EH (cell line): ENCODE measurements around the gene MYCBP2.
"Not testable (repeated sequence)": the region's sequence is repeated elsewhere in the genome, so short reads cannot be mapped to it uniquely, and the experiment has no call there.

Experiments used
- DNase-seq: peaks from one replicate; pipeline ENCODE4 v3.0.0-alpha.2; 2015; ENCODE audit warnings: low read depth

Gene MYCBP2

DNA sequence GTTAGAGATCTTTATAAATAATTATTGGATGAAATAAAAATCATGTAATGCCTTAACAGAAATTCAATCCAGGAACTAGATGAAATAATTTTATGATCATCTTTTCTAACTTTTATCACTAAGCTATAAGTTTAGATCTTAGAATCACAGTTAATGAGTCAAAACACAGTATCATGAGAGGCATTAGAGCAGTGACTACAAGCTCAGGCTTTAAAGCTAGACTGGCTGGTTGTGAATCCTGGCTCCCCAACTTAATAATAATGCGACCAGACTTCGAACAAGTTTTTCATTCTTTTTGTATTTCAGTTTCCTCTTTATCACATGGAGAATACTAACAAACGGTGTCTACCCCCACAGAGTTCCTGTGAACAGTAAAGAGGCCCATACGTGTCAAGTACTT lies 108.6 kb downstream of the MYCBP2 start:
- no peak for DNase-seq

DNA sequence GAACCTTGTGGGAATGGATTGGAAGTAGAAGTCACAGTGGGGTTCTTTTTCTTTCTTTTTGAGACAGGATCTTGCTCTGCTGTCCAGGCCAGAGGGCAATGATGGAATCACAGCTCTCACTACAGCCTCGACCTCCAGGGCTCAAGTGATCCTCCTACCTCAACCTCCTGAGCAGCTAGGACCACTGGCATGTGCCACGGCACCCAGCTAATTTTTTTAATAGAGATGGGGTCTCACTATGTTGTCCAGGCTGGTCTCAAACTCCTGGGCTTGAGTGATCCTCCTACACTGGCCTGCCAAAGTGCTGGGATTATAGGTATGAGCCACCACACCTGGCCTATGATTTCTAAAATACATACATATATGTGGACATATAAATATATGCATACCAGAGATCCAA lies 111.4 kb downstream of the MYCBP2 start:
- DNase-seq = no peak

- DNase-seq = peak; percentile 12
Measured at GRCh38 chr13:77213644-77214043, 113.2 kb downstream of the MYCBP2 start.

GRCh38 chr13:77207943-77208342 lies 119.0 kb downstream of the MYCBP2 start:
- DNase-seq = peak; percentile 91

DNA sequence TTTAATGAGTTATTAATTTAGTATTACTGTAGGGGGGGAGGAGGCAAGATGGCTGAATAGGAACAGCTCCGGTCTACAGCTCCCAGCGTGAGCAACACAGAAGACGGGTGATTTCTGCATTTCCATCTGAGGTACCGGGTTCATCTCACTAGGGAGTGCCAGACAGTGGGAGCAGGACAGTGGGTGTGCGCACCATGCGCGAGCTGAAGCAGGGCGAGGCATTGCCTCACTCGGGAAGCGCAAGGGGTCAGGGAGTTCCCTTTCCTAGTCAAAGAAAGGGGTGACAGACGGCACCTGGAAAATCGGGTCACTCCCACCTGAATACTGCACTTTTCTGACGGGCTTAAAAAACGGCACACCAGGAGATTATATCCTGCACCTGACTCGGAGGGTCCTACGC lies 127.9 kb downstream of the MYCBP2 start:
- not testable (repeated sequence) for DNase-seq

DNA sequence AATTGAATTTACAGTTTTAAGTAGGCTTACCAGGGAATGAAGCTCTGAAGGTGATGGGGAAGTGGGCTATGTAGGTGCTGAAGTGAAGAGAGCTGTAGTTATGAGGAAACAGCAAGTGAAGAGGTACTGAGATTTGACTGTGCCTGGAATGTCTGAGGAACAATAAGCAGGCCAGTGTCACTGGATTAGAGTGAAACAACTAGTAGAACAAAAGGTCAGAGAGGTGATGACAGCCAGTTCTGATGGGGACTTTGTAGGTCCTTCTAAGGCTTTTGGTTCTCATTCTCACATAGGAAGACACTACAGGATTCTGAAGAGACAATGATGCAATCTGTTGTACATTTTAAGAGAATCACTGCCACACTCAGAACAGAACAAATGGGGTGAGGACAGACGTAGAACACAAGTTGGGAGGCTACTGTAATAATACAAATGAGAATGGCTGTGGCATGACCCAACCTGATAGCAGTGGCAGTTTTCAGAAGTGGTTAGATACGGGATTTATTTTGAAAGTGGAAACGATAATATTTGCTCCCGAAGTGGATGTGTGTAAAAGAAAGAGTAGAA lies 130.8 kb downstream of the MYCBP2 start:
- no peak for DNase-seq

DNA sequence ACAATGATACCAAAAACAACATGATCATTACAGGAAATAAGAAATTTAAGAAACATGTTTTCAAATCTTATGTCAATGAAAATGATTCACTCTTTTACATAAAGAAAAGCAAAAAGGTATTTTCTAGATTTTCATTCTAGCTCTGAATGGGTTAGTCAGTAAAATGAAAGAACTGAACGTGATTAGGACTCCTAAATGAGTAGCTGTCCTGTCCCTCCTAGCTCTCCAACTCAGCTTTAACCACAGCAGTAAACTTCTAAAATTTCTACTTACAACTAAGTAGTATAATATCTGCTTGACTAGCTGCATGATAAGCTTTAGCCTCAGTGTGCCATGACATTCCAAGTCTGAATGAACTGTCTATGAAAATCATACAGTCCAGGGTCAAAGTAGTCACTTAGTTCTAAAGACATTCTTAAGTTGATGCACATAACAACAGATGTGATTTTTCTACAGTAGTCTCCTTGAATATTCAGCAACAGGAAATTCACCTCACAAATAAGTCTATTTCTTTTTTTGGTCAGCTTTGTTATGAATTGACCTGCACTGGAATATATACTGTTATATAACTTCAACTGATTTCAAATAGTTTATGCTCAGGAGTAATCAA lies 136.4 kb downstream of the MYCBP2 start:
- no peak for DNase-seq

DNA sequence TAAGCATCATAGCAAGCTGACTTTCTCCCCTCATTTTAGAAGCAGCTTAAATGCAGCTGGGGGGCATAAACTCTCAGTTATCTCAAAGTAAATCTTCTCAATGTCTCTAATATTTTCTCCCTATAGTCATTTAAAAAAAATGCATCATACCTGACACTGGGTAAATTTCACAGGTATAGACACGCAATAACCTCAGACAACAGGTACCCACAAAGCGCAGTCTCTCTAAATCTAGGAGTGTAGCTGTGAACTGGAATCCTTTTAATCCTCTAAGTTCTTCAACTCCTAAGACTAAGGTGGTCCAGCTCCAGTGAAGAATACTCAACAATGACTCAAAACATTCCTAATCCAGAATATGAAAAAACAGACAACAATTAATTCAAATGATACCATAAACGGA lies 141.2 kb downstream of the MYCBP2 start:
- no peak for DNase-seq

GRCh38 chr13:77184455-77184854 lies 142.4 kb downstream of the MYCBP2 start:
- no peak for DNase-seq

DNA sequence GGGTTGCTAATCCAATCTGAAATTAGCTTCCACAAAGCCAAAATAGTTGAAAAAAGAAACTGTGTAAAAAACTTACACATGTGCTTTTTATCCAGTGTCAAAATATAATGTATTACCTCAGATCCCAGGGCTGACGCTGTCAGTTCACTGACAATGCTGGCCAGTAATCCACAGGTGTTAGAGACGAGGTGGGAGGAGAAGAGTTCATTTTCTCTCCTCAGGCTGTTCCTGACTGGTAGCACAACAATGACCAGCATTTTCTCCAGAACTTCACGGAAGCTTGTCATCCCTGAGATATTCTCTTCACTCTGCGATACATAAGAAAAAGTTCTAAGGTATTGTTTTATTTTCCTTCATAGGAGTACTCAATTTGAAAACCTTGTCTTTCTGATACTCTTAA lies 146.9 kb downstream of the MYCBP2 start:
- DNase-seq = no peak

GRCh38 chr13:77177646-77178045 lies 149.2 kb downstream of the MYCBP2 start:
- no peak for DNase-seq

DNA sequence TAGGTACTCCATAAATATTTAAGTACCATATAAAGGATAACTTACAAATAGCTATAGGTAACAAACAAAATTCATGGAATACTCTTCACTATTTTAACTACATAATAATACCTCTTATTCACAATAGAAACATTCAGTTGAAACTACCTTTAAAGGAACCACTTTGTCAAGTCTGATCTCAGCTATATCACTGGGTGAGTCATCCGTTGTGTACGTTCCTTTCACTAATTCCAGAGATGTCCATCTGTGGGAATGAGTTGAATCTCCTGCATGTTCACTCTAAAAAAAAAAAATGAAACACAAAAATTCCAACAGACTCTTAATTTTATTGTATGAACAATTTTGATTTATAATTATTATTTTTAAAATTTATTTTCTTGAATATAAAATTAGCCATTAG lies 150.5 kb downstream of the MYCBP2 start:
- DNase-seq = peak; percentile 68

- no peak for DNase-seq
Measured at GRCh38 chr13:77172650-77173049, 154.2 kb downstream of the MYCBP2 start.

DNA sequence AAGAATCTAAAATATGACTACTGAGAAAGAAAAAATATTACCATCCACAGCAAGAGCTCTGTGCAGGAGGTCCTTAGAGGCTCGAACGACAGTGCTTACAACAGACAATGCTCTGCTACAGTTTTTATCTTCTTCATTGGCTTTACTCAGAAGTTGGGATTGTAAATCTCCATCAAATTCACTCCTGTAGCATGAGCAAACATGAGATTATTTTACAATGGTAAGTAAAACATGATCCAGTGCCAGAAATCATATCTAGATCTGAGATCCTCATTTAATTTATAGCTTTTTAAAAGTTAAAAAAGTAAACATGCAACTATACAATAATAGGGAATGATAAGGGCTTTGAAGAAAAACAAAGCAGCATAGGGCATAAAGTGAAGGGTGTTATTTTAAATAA lies 155.4 kb downstream of the MYCBP2 start:
- DNase-seq = no peak

DNA sequence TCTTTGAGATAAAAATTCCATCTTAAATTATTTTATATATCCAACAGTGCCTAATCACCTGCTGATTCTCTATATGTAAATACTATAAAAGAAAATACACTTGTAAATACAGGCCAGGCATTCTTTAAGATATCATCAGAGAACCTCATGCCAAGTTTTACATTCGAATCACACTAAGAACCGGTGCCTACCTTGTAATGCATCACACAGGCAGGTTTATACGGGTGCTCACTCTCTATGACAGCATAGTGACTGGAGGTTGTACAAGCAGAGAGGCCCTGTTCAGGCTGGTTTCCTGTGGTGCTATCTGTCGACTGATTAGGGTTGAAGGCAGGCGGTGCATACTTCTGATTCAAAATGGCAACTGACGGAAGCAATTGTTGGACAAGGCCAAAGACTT lies 158.7 kb downstream of the MYCBP2 start:
- DNase-seq = no peak

DNA sequence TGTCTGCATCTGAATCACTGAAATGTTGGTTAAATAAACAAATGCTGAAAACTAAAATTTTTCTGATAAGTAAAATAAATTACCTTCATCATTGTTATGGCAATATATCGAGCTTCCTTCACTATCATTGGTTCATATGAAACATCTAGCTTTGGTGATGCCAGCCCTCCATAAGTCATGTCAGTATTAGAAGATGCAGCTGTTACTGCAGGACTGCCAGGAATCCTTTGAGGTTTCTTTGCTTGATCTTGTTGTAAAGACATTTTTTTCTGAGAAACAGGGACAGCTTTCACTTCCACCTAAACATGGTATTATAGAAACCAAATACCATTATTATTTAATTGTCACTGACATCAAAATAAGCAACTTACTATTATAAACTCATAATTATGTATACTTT lies 176.2 kb downstream of the MYCBP2 start:
- no peak for DNase-seq

GRCh38 chr13:77143431-77143830 lies 183.5 kb downstream of the MYCBP2 start:
- DNase-seq = peak; percentile 9

DNA sequence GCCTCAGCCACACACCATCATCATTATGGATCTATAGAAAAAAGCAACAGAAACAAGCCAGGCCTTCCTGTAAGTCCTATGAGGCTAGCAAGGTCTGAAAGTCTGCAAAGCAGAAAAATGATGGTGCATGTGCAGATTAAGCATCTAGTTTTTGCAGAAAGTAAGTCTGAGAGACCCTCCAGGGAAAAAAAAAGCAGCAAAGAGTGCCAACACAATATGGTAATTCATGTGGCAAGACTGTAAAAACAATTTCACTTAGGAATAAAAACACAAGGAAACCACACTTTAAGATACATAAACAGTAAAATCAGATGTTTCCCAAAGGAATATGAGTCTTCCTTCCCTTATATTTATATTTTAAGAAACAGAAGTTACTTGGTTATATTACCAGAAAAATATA lies 187.6 kb downstream of the MYCBP2 start:
- DNase-seq = no peak

DNA sequence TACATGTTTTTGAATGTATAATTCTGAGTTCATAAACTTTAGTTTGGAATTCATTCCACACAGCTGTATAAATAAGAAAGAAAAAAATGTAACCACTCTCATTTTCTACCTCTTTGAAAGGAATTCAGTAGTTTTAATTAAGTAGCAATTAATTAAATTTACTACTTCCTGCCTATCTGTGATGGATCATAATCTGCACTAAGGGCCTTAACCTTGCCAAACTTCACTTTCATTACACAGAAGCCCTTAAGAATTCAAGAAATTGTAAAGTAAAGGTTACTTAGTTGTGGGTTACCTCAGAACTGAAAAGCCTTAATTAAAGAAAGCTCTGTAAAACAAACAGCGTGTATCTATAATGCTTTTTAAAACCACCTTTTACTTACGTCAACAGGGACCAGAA lies 188.1 kb downstream of the MYCBP2 start:
- DNase-seq = no peak

- DNase-seq = peak; percentile 85
Measured at GRCh38 chr13:77136902-77137420, 189.9 kb downstream of the MYCBP2 start.

DNA sequence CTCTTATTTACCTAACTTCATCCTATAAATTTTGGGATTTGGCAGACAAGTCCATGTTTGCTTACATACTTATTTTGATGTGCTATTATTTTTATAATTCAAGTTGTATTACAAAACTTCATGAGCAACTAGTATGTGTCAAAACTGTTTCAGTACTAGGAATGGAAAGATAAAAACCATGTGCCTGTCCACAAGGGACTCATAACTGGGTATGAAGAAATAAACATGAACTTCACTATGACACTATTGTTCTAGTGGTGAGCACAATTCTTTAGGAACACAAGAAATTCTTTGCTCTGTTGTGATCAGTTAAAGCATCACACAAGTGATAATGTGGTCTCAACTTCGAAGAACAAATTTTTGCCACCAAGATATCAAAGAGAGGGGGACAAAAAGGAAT lies 202.5 kb downstream of the MYCBP2 start:
- DNase-seq = no peak

GRCh38 chr13:77118134-77118533 lies 208.8 kb downstream of the MYCBP2 start:
- no peak for DNase-seq

DNA sequence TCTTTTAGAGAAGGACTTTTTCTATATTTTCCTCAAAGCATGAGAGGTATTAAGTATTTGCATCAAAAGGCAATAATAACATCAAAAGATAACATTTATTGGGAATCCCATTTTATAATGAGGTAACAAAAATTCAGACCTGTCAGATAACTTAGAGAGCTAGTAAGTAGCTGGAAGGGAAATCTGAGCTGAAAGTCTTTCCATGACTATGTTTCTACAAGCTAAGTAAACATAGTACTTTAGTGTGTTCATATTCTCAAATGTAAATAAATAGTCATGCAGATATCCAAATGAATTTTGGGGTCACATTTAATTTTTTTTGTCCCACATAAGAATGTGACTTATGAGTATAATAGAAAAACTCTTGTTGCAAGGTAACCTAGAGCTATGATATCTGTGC lies 212.6 kb downstream of the MYCBP2 start:
- no peak for DNase-seq

GRCh38 chr13:77113496-77113895 lies 213.4 kb downstream of the MYCBP2 start:
- peak; percentile 17 for DNase-seq
